Pulmonary artery endothelial cell (primary cell): ENCODE data around the gene EFEMP2. TPM values are rescaled to one million over a fixed set of nuclear protein-coding genes. Genes with fewer than 3 reads are reported as not detected.

Source experiments
- DNase-seq: peaks from one replicate; pipeline ENCODE4 v3.0.0-alpha.2; 2011; ENCODE audit warnings: low read depth, low spot score
- total RNA-seq: library from RNA; depleted of rRNA; stranded (reverse); fragments of >200 nt; gene quantifications from 2 replicates; pipeline ENCODE4 v1.2.3, GENCODE V29; 2014

The EFEMP2 gene
- total RNA-seq, 1 donor from 2014 or later, result 32.8 TPM

DNA sequence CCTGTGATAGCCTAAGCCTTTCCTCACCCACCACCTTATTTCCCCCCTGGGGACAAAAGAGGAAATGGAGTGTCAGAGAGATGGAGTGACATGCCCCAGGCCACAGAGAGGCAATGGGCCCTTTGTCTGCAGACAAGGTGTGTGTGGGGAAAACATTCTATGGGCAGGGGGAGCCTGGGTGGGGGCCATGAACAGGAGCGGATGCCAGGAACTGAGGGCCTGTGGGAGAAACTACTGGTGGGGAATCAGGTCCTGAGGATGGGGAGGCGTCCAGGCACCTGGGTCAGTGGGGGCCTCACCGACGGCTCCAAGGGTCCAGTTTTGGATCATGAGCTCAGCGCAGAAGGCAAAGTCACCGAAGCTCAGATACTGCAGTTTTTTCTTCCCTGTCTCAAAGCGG is 12.6 kb upstream of the EFEMP2 start:
- DNase-seq, result no peak

DNA sequence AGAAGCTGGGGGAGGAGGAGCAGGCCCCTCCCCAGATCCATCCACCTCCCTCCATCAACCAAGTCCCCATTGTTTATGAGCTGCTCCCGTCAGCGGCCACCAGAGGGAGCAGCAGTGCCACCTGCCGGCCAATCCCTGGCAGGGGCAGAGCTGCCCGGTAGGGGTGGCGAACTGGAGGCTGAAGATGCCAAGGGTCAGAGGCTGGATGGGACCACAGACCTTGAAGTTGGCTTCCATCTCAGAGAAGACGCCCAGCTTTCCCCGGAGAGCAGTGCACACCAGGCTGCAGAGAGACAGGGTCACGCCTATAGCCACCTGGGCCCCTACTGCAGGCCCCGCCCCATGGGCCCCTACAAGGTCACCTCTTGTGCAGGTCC is 12.1 kb upstream of the EFEMP2 start:
- no peak for DNase-seq

DNA sequence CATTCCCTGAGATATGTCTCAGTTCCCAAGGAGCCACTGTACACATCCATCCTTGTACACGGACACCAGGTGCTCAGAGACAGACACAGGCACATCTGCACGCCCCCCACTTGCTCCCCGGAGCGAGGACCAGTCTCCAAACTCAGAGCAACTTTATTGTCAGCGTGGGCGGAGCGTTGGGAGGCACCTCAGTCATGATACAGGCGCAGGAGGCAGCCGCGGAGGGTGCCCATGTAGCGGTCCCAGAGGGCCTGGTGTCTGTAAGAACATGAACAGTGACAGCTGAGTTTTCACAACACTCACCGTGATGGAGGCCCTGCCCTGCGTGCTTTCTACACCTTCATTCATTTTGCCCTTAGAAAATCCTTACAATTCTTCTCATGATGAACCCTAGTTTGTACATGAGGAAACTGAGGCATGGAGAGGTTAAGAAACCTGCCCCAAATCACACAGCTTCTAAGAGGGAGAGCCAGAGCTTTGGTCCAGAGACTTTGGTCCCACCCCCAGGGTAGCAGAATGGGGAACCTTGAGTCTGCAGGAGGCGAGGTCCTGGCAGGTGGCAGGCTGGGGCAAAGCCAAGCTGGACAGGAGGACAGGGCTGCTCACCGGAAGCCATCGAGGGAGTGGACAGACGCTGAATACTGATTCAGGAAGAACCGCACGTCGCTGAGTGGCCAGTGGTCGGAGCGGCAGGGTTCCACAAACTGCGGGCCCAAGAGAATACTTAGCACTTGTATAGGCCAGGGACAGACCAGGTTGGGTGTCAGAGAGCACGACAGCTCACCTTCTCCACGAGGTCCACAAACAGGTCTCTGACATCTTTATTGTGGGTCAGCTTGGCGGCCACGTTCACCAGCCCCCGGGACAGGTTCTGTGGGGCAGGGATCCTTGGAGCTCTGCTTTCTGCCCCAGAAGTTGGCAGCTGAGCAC is 11.5 kb upstream of the EFEMP2 start:
- DNase-seq, result no peak

DNA sequence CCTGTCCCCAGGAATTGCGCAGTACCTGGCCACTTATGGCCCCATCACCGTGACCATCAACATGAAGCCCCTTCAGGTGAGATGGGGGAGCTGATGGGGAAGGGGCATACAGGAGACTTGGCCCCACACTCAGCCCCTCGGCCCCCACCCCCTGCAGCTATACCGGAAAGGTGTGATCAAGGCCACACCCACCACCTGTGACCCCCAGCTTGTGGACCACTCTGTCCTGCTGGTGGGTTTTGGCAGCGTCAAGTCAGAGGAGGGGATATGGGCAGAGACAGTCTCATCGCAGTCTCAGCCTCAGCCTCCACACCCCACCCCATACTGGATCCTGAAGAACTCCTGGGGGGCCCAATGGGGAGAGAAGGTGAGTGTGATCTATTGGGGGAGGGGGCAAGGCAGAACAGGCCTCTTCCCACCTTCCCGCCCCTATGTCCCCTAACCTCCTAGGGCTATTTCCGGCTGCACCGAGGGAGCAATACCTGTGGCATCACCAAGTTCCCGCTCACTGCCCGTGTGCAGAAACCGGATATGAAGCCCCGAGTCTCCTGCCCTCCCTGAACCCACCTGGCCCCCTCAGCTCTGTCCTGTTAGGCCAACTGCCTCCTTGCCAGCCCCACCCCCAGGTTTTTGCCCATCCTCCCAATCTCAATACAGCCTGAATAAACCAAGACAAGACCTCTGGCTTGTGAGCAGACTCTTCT is 10.6 kb upstream of the EFEMP2 start:
- DNase-seq, result no peak

DNA sequence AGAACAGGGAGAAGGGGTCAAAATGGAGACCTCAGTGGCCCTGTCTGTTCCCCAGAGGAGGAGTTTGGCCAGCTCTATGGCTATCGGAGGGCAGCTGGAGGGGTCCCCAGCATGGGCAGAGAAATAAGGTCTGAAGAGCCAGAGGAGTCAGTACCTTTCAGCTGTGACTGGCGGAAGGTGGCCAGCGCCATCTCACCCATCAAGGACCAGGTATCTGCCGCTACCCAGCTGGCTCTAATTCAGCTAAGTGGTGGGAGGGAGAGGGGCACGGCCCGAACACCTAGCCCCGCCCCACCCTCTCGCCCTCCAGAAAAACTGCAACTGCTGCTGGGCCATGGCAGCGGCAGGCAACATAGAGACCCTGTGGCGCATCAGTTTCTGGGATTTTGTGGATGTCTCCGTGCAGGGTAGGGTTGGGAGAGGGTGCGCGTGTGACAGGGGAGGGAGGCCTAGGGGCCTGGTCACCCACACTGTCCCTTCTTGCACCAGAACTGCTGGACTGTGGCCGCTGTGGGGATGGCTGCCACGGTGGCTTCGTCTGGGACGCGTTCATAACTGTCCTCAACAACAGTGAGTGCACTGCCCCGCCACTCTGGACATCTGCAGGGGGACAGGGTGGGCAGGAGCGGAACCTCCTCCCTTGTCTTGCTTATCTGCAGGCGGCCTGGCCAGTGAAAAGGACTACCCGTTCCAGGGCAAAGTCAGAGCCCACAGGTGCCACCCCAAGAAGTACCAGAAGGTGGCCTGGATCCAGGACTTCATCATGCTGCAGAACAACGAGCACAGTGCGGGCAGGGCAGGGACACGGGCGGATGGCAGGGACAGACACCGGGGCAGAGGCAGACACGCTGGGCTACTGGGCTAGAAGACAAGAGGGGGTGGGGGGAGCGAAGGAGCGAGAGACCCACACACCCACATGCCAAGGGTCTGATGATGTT is 9.8 kb upstream of the EFEMP2 start:
- DNase-seq, result no peak

DNA sequence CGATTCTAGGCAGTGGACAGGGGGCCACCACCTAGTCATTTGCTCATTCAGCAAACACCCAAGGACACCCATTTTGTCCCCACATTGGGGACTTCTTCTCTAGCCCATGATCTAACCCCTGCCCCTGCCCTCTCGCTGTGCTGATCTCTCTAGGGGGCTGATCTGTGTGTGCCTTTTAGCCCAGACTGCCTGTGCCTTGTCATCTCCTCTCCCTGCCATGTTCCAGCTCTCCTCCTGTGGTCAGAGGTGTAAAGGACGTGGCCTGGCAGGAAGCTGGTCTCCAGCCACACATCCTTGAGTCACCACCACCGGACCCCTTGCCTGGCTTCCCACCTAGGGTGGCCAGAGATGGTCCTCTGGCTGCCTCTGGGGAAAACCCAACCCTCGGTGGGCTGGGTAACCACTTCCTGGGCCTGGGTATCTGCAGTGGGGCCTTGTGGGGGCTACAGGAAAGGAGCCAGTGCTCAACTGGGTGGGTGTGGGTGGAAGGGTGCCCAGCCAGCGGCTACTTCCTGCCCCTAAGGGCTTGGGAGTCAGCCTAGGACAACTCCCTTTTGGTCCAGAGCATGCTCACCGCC is 8.3 kb upstream of the EFEMP2 start:
- DNase-seq, result no peak

DNA sequence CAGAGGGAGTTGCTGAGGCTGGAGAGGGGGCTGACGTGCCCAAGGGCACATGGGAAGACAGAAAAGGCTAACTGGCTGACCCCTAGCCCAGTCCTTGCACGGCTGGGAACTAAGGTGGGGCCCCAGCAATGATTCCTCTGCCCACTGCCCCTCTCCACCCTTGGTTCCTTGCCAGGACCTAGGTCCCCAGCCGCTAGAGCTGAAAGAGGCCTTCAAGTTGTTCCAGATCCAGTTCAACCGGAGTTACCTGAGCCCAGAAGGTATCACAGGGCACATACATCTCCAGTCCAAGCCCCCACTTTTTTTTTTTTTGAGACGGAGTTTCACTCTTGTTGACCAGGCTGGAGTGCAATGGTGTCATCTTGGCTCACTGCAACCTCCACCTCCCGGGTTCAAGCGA is 7.4 kb upstream of the EFEMP2 start:
- no peak for DNase-seq

DNA sequence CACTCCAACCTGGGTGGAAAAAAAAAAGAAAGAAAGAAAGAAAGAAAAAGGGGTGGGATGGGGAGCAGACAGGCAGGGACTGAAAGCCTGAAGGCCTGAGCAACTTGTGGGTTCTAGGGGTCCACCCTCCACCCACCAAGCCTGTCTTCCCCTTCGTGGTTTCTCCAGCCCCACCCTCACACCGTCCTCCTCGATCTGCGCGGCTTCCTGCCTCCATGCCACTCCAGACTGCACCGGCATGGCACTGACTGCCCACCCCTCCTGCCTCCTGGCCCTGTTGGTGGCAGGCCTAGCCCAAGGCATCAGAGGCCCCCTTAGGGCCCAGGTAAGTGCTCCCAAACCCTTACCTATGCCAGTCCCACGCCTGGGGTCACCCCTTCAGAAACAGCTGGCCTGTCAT is 7.0 kb upstream of the EFEMP2 start, which contains the start of gene CTSW:
Gene CTSW, plus strand, starts transcription at position 221 of the 400 bp plus-strand sequence. Its CDS starts 18 bp downstream, at position 239.
- no peak for DNase-seq

DNA sequence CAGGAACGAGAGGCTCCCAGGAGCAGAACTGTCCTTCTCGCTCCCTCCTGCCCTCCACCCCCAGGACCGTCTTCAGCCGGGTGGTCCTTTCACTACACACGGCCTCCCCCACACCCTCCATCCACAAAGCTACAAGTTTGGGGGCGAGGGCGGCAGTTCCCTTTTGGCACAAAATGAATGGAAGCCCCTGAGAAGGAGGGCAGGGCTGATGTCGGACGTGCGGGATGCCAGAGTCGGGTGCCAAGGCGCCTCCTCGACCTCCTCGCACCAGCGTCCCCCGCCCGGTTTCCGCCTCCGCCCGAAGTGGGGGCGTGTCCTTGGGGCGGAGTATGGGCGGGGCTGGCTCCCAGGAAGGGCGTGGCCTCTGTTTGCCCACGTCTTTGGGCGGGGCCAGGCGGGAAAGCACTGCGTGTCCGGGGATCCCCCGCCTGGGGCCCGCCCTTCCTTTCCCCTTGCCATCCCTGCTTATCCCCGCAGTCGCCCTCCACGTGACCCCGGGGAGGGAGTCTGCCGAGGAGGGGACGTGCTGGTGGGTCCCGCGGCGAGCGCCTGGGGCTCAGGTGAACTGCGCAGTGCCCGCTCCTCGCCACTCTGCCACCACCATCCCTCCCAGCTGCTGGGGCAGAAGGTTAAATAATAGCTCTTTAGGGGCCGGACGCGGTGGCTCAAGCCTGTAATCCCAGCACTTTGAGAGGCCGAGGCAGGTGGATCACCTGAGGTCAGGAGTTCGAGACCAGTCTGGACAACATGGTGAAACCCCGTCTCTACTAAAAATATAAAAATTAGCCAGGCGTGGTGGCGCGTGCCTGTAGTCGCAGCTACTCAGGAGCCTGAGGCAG is 937 bp upstream of the EFEMP2 start:
- no peak for DNase-seq

DNA sequence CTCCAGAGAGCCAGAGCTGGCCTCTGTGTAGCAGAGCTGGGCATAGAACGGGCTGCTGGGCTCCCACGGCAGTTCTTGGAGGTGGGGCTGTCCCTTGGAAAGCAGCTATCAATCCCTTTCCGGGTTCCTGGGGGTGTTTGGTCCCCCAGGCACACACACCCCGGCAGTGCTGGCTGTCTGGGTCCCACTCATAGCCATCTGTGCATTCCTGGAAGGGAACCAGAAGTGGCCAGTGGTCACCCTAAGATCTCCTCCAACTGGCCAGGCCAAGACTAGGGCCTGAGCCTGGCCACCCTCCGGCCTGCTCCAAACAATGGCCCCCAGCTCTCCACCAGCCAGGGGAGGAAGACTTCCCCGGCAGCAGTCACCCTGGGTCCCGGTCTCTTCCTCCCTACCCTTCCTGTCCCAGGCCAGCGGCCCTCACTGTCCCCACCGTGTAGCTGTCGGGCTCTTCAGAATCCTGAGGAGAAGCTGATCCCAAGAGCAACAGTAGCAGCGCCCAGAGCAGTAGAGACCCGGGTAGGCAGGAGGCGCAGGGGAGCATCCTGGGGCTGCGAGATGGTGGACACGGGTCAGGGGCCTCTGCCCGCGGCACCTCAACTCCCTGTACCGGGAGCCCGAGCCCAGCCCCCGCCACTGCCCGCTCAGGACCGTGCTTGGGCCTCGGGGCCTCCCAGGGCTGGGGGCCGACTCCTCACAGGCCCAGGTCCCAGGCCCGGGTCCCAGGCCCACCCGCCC is 620 bp downstream of the EFEMP2 start:
- no peak for DNase-seq

DNA sequence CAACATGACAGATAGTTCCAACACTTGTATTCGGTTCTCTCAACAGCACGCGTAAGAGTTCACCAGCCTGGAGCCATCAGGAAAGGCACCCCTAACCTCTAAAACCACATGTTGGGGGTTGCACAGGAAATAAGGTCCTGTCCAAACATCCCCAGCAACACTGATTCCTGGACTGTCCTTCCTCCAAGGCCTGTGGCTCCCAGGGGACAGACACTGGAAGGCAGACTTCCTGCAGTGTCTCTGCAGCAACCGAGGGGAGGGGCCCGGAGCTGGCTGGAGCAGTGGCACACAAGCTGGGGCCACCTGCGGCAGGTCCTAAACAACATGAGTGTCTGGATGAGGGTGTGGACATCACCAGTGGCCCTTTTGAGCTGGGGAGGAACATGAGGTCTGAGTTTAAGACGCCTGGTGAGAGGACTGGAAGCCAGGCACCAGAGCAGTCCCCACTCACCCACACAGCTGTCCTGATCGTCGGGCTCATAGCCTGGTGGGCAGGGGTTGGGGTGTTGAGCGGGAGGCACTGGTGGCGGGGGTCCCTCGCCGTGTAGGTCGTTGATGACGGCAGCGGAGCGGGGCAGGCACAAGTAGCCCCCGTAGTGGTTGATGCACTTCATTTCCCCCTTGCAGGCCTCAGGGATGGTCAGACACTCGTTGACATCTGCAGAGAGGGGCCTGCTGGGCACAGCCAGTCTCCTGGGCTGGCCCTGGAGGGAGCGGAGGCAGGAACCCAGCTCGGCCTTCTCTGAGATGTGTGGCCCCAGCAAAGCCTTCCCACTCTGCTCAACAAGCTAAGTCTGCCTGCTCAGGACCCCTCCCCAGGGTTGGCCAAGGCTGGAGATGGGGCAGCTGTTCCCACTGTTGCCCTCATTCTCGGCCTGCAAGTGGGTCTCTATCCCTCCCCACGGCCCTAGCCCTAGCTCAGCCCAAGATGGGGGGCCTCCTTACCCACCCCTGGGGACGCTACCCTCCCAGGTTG is 1.6 kb downstream of the EFEMP2 start:
- DNase-seq, result no peak

DNA sequence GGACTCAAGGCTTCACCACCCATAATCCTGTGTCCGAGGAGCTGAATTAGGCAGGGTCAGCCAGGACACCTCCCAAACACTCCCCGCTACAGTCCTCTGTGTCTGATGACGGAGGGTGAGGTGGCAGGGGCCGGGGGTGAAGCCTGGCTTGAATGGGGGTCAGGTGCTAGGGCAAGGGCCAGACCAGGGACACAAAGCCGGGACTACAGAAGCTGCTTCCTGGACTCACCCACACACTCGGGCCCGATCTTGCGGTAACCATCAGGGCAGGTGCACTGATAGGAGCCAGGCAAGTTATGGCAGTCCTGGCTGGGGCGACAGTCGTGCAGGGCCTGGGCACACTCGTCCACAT is 2.3 kb downstream of the EFEMP2 start:
- no peak for DNase-seq

DNA sequence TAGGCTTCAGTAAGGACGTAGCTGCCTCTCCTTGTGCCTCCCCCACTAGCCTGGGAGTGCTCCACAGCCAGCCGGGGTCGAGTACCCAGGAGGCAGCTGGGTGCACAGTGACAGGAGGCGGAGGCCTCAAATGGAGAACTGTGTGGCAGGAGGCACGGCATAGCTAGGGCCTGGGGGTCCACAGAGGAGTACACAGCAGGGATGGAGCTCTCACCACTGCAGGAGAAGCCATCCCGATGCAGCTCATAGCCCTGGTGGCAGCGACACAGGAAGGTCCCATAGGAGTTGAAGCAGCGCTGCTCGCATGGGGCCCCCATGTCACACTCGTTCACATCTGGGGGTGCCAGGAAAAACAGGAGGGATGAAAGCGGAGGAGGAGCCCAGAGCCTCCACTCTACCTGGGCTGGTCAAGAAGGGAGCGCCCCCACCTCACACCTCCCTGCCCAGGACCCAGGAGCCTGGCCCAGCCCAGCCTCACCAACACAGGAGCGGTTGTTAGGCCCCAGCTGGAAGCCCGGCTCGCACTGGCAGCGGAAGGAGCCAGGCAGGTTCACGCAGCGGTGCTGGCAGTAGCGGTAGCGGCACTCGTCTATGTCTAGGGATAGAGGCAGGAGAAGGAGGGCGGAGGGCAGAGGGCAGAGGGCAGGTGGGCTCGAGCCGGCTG is 2.8 kb downstream of the EFEMP2 start:
- no peak for DNase-seq

DNA sequence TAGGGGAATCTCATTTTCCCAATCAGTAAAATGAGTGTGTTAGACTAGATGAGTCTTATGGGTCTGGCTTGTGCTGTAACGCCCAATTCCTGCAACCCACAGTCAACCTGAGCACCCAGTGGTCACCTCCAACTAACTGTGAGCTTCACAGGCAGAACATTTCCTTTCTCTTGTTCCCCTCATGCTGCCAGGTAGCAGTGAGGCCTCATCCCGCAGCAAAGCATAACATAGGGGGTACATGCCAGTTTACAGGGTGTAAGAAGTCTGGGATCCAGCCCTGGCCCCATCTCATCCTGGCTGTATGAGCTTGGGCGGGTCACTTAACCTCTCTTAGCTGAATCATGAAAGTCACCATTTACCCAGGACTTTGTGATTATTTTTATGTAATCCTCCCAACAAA is 3.7 kb downstream of the EFEMP2 start:
- DNase-seq, result no peak

DNA sequence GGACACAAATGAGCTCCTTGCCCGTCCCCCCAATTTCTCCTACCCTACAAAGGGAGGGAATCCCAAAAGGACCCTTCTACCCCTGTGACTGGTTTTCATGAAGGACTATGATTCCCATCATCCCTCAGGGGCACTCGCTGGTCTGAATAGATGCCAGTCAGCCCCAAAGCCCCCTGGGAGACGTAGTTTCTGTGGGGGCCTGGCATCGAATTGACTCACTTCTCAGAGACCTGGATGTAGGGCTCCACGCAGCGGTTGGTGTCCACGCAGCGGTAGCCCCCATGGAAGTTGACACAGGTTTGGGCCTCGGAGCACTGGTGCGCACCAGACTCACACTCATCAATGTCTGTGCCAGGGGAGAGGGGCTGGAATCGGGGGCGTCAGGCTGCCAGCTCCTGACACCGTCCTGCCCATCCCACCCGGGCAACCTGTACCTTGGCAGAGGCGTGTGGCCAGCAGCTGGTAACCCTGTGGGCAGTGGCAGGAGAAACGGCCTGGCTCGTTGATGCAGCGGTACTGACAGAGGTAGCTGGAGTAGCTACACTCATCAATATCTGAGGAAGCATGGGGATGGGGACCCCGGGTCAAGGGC is 4.4 kb downstream of the EFEMP2 start:
- DNase-seq, result no peak

DNA sequence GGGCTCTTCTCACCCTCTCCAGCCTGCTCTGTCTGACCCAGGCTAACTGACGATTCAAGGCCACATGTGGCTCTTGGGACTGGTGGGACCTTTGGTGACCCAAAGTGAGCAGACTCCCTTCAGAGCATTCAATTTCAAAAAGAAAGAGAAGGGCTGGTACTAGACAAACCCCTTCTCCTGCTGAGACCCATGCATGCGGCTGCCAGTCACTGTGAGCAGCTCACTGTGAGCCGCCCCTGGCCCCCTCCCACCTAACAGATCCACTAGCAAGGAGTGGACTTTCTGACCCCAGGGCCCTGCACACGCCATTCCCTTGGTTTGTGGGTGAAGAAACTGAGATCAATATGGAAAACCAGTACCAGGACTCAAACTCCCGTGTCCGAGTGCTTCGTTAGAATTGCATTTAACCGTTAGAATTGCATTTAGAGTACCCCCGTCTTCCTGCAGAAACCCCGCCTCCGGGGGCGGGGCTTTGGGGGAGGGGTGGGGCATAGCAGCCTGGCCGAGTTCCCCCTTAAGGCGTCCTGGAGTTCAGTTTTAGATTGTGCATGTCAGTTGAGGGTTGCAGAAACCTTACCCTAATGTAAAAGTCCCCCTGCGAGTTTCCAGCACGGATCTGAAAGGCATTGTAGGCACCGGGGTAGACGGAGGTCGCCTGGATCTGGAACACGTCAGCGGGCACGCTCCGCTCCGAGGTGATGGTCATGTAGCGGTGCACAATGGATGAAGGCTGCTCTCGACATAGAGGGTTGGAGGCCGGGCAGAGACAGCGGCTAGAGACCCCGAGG is 5.1 kb downstream of the EFEMP2 start:
- DNase-seq, result no peak
